Ishikawa (cell line): ENCODE measurements around the gene TXNDC8.

ENCODE experiments used
- CEBPB ChIP-seq: IDR thresholded peaks from 2 replicates; pipeline ENCODE4 v1.6.1; 2012
- CREB1 ChIP-seq: IDR thresholded peaks from 2 replicates; pipeline ENCODE4 v1.6.1; 2012; ENCODE audit warnings: low read depth
- EGR1 ChIP-seq: IDR thresholded peaks from 2 replicates; pipeline ENCODE4 v1.6.1; 2012
- FOXM1 ChIP-seq: IDR thresholded peaks from 2 replicates; pipeline ENCODE4 v1.6.1; 2012; ENCODE audit warnings: low read depth, borderline replicate concordance
- NFIC ChIP-seq: IDR thresholded peaks from 2 replicates; pipeline ENCODE4 v1.6.1; 2012
- RAD21 ChIP-seq: IDR thresholded peaks from 2 replicates; pipeline ENCODE4 v1.6.1; 2012; ENCODE audit warnings: low read depth
- TAF1 ChIP-seq: IDR thresholded peaks from 2 replicates; pipeline ENCODE4 v1.6.1; 2012; ENCODE audit warnings: low read depth, mild to moderate bottlenecking
- TEAD4 ChIP-seq: IDR thresholded peaks from 2 replicates; pipeline ENCODE4 v1.6.1; 2012
- YY1 ChIP-seq: IDR thresholded peaks from 2 replicates; pipeline ENCODE4 v1.6.1; 2012; ENCODE audit warnings: low read depth
- ZBTB7A ChIP-seq: IDR thresholded peaks from 2 replicates; pipeline ENCODE4 v1.6.1; 2012; ENCODE audit warnings: low read depth
- TF ChIP-seq, protein P1 (sequence below): IDR thresholded peaks from 2 replicates; pipeline ENCODE4 v1.6.1; 2012
- TF ChIP-seq, protein P2 (sequence below): IDR thresholded peaks from 2 replicates; pipeline ENCODE4 v1.6.1; 2012; ENCODE audit warnings: low read depth, mild to moderate bottlenecking

Gene TXNDC8

DNA sequence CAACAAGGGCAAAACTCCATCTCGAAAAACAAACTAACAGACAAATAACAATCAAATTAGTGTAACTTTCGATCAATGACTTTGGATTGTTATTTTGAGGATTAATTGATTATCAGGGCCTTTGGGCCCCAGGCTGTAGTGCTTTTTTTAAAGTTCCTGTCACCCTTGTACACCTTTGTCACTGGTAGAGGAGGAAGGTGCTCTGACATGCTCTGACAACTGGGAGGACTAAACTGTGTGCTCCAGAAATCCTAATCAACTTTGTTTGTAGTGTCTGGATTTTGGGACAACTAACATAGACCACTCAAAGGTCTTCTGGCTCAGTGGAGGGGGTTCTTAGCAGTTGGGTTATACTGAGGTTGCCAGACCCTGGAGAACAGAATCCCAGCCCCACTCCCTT, 83.2 kb downstream of the TXNDC8 start:
- TF ChIP-seq, protein P1, sequence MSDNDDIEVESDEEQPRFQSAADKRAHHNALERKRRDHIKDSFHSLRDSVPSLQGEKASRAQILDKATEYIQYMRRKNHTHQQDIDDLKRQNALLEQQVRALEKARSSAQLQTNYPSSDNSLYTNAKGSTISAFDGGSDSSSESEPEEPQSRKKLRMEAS = no peak
- TF ChIP-seq ZBTB7A = no peak
- no peak for TF ChIP-seq RAD21
- no peak for TF ChIP-seq NFIC
- no peak for TF ChIP-seq CREB1
- TF ChIP-seq EGR1 = no peak
- no peak for TF ChIP-seq YY1
- TF ChIP-seq TAF1 = no peak
- TF ChIP-seq FOXM1 = no peak
- no peak for TF ChIP-seq CEBPB
- TF ChIP-seq, protein P2, sequence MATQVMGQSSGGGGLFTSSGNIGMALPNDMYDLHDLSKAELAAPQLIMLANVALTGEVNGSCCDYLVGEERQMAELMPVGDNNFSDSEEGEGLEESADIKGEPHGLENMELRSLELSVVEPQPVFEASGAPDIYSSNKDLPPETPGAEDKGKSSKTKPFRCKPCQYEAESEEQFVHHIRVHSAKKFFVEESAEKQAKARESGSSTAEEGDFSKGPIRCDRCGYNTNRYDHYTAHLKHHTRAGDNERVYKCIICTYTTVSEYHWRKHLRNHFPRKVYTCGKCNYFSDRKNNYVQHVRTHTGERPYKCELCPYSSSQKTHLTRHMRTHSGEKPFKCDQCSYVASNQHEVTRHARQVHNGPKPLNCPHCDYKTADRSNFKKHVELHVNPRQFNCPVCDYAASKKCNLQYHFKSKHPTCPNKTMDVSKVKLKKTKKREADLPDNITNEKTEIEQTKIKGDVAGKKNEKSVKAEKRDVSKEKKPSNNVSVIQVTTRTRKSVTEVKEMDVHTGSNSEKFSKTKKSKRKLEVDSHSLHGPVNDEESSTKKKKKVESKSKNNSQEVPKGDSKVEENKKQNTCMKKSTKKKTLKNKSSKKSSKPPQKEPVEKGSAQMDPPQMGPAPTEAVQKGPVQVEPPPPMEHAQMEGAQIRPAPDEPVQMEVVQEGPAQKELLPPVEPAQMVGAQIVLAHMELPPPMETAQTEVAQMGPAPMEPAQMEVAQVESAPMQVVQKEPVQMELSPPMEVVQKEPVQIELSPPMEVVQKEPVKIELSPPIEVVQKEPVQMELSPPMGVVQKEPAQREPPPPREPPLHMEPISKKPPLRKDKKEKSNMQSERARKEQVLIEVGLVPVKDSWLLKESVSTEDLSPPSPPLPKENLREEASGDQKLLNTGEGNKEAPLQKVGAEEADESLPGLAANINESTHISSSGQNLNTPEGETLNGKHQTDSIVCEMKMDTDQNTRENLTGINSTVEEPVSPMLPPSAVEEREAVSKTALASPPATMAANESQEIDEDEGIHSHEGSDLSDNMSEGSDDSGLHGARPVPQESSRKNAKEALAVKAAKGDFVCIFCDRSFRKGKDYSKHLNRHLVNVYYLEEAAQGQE = no peak
- no peak for TF ChIP-seq TEAD4
